MM.1S (cell line): ENCODE results near the gene AP3D1.
"Not testable (repeated sequence)": the region's sequence is repeated elsewhere in the genome, so short reads cannot be mapped to it uniquely, and the experiment has no call there.

Experiments used
- DNase-seq: peaks from one replicate; pipeline ENCODE4 v3.0.0-alpha.2; 2015
- H2AFZ ChIP-seq: fragments of 300-600 bp; sonication (generic); 2 replicates; pipeline ENCODE4 v1.6.0; 2016; ENCODE audit warnings: antibody characterized with exemption, low read length
- H3F3A ChIP-seq: fragments of 300-600 bp; sonication (generic); 2 replicates; pipeline ENCODE4 v1.6.1; 2016; ENCODE audit warnings: mild to moderate bottlenecking, antibody characterized with exemption, low read length, moderate library complexity, mixed read lengths; ENCODE audit not compliant: insufficient read depth
- H3K27ac ChIP-seq: fragments of 300-600 bp; sonication (generic); 2 replicates; pipeline ENCODE4 v1.5.1; 2016; ENCODE audit warnings: mild to moderate bottlenecking, low read length
- H3K27me3 ChIP-seq: fragments of 300-600 bp; sonication (generic); replicated peaks from 2 replicates; pipeline ENCODE4 v1.6.0; 2016; ENCODE audit warnings: low read length; ENCODE audit not compliant: insufficient read depth
- H3K36me3 ChIP-seq: fragments of 300-600 bp; sonication (generic); replicated peaks from 2 replicates; pipeline ENCODE4 v1.6.1; 2016; ENCODE audit warnings: mild to moderate bottlenecking, low read length, mixed read lengths; ENCODE audit not compliant: insufficient read depth
- H3K4me1 ChIP-seq: fragments of 300-600 bp; sonication (generic); 2 replicates; pipeline ENCODE4 v1.6.1; 2016; ENCODE audit warnings: low read length, mixed read lengths
- H3K4me2 ChIP-seq: fragments of 300-600 bp; sonication (generic); 2 replicates; pipeline ENCODE4 v1.6.0; 2016; ENCODE audit warnings: low read depth, low read length
- H3K4me3 ChIP-seq: fragments of 300-600 bp; sonication (generic); 2 replicates; pipeline ENCODE4 v1.5.1; 2016; ENCODE audit warnings: low read length, mixed read lengths
- H3K79me2 ChIP-seq: fragments of 300-600 bp; sonication (generic); 2 replicates; pipeline ENCODE4 v1.6.1; 2016; ENCODE audit warnings: mixed run types, low read length, mixed read lengths
- H3K9ac ChIP-seq: fragments of 300-600 bp; sonication (generic); 2 replicates; pipeline ENCODE4 v1.6.1; 2016; ENCODE audit warnings: low read length, mixed read lengths
- H3K9me2 ChIP-seq: fragments of 300-600 bp; sonication (generic); replicated peaks from 2 replicates; pipeline ENCODE4 v1.6.1; 2016; ENCODE audit warnings: mild to moderate bottlenecking, low read length, mixed read lengths; ENCODE audit not compliant: insufficient read depth
- H3K9me3 ChIP-seq: fragments of 300-600 bp; sonication (generic); replicated peaks from 2 replicates; pipeline ENCODE4 v1.6.1; 2016; ENCODE audit warnings: mild to moderate bottlenecking, low read length, mixed read lengths; ENCODE audit not compliant: insufficient read depth
- H4K20me1 ChIP-seq: fragments of 300-600 bp; sonication (generic); 2 replicates; pipeline ENCODE4 v1.6.1; 2016; ENCODE audit warnings: mild to moderate bottlenecking, low read length, moderate library complexity, mixed read lengths; ENCODE audit not compliant: insufficient read depth
- CTCF ChIP-seq: fragments of 300-600 bp; sonication (generic); IDR thresholded peaks from 2 replicates; pipeline ENCODE4 v1.5.1; 2016; ENCODE audit warnings: antibody characterized with exemption, low read length, mixed read lengths
- EZH2 ChIP-seq: fragments of 300-600 bp; sonication (generic); optimal IDR thresholded peaks from 2 replicates; pipeline ENCODE3; 2017; ENCODE audit warnings: low read depth, mild to moderate bottlenecking, antibody characterized with exemption, low read length, mixed read lengths
- EZH2phosphoT487 ChIP-seq: fragments of 300-600 bp; sonication (generic); IDR thresholded peaks from 2 replicates; pipeline ENCODE4 v1.6.1; 2018; ENCODE audit warnings: antibody characterized with exemption, low read length

AP3D1 gene

GRCh38 chr19:2129892-2130770 is 21.2 kb downstream of the AP3D1 start:
- Histone ChIP-seq H3F3A (no peaks in the 10 kb centered on the region), H3K36me3 (0 out of 2 replicates have a peak, but pooled peaks cover 4% of the 10 kb centered on the region), H4K20me1 (no peaks in the 10 kb centered on the region), H3K9me3 (no peaks in the 10 kb centered on the region), H3K9ac (no peak overlapping the region), H3K4me2 (no peak overlapping the region), H3K27me3 (no peaks in the 10 kb centered on the region), H3K79me2 (peaks cover 53% of the 10 kb centered on the region), H3K27ac (no peak overlapping the region), H2AFZ (no peak overlapping the region), H3K4me1 (no peaks in the 10 kb centered on the region), H3K4me3 (no peak overlapping the region), H3K9me2 (no peaks in the 10 kb centered on the region)
- no peak for DNase-seq
- TF ChIP-seq EZH2phosphoT487 = no peak
- TF ChIP-seq EZH2 = no peak
- no peak for TF ChIP-seq CTCF

- Histone ChIP-seq H3K9ac (no peak overlapping the region), H3K4me3 (no peak overlapping the region), H3K9me3 (no peaks in the 10 kb centered on the region), H4K20me1 (no peaks in the 10 kb centered on the region), H3K27me3 (no peaks in the 10 kb centered on the region), H3K79me2 (peaks cover 53% of the 10 kb centered on the region), H3K4me1 (no peaks in the 10 kb centered on the region), H2AFZ (no peak overlapping the region), H3K4me2 (no peak overlapping the region), H3K36me3 (0 out of 2 replicates have a peak, but pooled peaks cover 4% of the 10 kb centered on the region), H3F3A (no peaks in the 10 kb centered on the region), H3K9me2 (no peaks in the 10 kb centered on the region), H3K27ac (no peak overlapping the region)
- TF ChIP-seq EZH2 = no peak
- no peak for TF ChIP-seq CTCF
- no peak for TF ChIP-seq EZH2phosphoT487
- DNase-seq = no peak
Measured at GRCh38 chr19:2129486-2129885, 21.9 kb downstream of the AP3D1 start.

- Histone ChIP-seq H3K9ac (no peak overlapping the region), H3K9me3 (no peaks in the 10 kb centered on the region), H2AFZ (no peak overlapping the region), H3K27ac (no peak overlapping the region), H3K4me1 (no peaks in the 10 kb centered on the region), H3K27me3 (no peaks in the 10 kb centered on the region), H3F3A (no peaks in the 10 kb centered on the region), H3K79me2 (peaks cover 52% of the 10 kb centered on the region), H4K20me1 (no peaks in the 10 kb centered on the region), H3K4me3 (no peak overlapping the region), H3K4me2 (no peak overlapping the region), H3K9me2 (no peaks in the 10 kb centered on the region), H3K36me3 (0 out of 2 replicates have a peak, but pooled peaks cover 4% of the 10 kb centered on the region)
- TF ChIP-seq EZH2phosphoT487 (no peak), CTCF (no peak), EZH2 (no peak)
- DNase-seq = no peak
Measured at GRCh38 chr19:2129022-2129421, 22.3 kb downstream of the AP3D1 start.

- not testable (repeated sequence) for H3K4me1 ChIP-seq, H3K27me3 ChIP-seq, DNase-seq, H3F3A ChIP-seq, H3K27ac ChIP-seq, H3K9me3 ChIP-seq, H3K9me2 ChIP-seq, H2AFZ ChIP-seq, H3K9ac ChIP-seq, H3K36me3 ChIP-seq, H4K20me1 ChIP-seq, H3K4me3 ChIP-seq, H3K4me2 ChIP-seq
- H3K79me2 ChIP-seq = peaks cover 59% of the 10 kb centered on the region
Measured at GRCh38 chr19:2128252-2128651, 23.1 kb downstream of the AP3D1 start.
